Subcutaneous preadipocyte (primary cell): ENCODE measurements around the gene GAB3. TPM values are rescaled to one million over a fixed set of nuclear protein-coding genes. Genes with fewer than 3 reads are reported as not detected.

ENCODE experiments used
- small RNA-seq: library from RNA; depleted of rRNA; stranded (forward); fragments of <200 nt; gene quantifications from one replicate; pipeline ENCODE3, GENCODE V24; 2012
- total RNA-seq: library from RNA; depleted of rRNA; stranded (reverse); fragments of >200 nt; gene quantifications from 2 replicates; pipeline ENCODE4 v1.2.3, GENCODE V29; 2012

The GAB3 gene, protein sequence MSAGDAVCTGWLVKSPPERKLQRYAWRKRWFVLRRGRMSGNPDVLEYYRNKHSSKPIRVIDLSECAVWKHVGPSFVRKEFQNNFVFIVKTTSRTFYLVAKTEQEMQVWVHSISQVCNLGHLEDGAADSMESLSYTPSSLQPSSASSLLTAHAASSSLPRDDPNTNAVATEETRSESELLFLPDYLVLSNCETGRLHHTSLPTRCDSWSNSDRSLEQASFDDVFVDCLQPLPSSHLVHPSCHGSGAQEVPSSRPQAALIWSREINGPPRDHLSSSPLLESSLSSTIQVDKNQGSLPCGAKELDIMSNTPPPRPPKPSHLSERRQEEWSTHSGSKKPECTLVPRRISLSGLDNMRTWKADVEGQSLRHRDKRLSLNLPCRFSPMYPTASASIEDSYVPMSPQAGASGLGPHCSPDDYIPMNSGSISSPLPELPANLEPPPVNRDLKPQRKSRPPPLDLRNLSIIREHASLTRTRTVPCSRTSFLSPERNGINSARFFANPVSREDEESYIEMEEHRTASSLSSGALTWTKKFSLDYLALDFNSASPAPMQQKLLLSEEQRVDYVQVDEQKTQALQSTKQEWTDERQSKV
- total RNA-seq, result 10.4 and 27.9 TPM in 2 replicates

DNA sequence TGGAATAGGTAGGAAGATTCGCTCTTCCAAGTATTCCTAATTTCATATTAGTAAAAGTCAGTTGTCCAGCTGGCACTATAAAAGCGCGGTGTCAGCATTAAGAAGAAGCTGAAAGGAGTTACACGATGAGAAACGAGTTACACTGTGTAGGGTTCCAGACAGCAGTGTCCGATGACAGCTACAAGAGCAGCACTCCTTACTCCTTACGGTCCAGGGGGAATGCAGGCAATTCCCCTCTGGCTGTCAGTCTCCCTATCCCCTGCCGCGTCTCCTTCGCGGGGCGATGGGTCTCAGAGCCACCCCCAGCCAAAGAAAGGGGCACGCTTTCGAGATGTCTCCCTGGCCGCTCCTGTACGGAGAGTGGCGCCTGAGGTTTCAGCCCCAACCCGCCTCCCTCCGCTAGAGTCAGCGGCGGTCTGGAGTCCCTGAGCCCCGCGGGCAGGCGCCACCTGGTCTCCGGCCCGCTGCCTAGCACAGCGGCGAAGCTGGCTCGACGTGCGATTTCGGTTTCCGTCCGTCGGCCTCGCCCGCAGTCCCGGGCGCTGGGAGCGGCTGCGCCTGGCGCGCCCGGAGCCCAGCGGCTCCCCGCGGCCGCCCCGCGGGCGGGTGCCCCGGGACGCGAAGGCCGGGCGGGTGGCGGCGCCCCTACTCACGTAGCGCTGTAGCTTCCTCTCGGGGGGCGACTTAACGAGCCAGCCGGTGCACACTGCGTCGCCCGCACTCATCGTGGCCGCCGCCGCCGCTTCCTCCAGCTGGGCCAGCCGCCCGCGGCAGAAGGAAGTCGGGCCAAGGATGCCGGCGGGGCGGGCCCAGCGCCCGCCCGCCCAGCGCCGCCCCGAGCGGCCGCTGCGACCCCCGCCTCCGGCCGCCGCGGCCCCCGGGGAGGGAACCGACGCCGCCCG is at the start of gene GAB3:
GAB3 (minus strand) TSS at position 777 of the 902 bp plus-strand sequence; CDS start at position 725, 52 bp downstream.

DNA sequence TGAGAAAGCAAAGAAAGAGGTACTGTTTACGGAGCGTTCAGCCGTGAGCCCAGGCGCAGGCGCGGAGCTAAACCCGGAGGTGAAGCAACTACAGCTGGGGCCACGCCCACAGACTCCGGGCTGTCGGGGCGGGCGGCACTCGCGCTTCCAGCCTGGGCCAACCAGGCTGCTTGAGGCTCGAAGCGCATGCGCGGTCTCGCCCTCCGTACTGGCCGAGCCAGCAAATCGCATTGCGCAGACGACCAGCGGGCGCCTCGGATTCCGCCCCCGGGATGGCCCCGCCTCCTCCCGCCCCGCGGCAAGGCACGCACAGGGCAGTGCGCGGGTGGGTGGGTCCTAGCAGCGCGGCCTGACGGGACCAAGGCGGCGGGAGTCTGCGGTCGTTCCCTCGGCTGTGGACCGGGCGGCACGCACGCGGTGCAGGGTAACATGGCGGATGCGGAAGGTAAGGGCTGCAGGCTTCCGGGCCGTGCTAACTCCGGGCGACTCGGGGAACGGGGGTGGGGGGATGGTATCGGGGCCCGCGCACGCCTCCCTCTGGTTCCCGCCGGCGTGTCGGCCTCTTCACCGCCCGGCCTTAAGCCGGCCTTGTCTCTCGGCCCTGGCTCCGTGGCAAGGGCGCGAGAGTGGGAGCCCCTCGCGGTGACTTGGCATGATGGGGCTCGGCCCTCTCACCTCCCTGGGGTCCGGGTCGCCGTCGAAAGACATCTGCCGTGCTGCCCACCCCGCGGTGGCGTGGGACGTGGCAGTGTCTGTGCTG is 11.8 kb upstream of the GAB3 start, which contains the start of gene DKC1:
DKC1 (plus strand) TSS at position 328 of the 760 bp plus-strand sequence; CDS start at position 430, 102 bp downstream.

DNA sequence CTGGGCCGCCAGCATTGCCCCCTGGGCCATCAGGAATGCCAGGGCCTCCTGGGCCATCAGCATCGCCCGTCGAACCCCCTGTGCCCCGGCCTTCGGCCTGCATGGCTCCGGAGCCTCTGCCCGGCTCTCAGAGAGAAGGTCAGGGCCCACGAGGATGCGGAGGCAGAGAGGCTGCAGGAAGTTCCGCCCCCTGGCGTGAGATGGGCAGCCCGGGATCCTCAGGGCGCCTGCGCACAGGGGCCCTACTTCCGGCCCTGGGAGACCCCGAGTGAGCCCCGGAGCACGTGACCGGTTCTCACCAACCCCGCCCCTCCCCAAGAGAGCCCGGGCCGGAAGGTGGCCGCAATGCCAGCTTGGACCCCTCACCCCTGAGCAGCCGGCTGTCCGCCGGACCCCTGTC is 97.5 kb downstream of the GAB3 start, which contains the start of gene CTAG2:
CTAG2 (minus strand) TSS at position 167 of the 400 bp plus-strand sequence; CDS start at position 103, 64 bp downstream.

Small RNA genes lying within 50 kb of the gene (small RNA-seq; reads per million reads assigned to genes)
- not detected for gene SNORA36A

Other genes starting within 250 kb of the GAB3 start
- gene FAM3A, start 234.8 kb downstream of the GAB3 start, total RNA-seq, result 23.3 and 25.0 TPM in 2 replicates
- gene G6PD, start 204.2 kb downstream of the GAB3 start, total RNA-seq, result 145 and 151 TPM in 2 replicates
- gene IKBKG, start 203.5 kb downstream of the GAB3 start, total RNA-seq, result 17.2 and 19.8 TPM in 2 replicates
- not detected in 2 replicates for gene CTAG1A, start 165.9 kb downstream of the GAB3 start, total RNA-seq
- not detected in 2 replicates for gene CTAG1B, start 131.8 kb downstream of the GAB3 start, total RNA-seq
- not detected in 2 replicates for gene CTAG2, start 97.5 kb downstream of the GAB3 start, total RNA-seq
- 48.5 and 60.4 TPM in 2 replicates for gene DKC1, start 11.8 kb upstream of the GAB3 start, total RNA-seq
- gene MPP1, start 54.4 kb upstream of the GAB3 start, total RNA-seq, result 9.8 and 18.0 TPM in 2 replicates
- not detected in 2 replicates for gene SMIM9, start 83.6 kb upstream of the GAB3 start, total RNA-seq
- 4.8 and 5.1 TPM in 2 replicates for gene F8A1, start 135.3 kb upstream of the GAB3 start, total RNA-seq